SU-DHL-6 (cell line): ENCODE measurements around the gene GOLGB1.

Experiments
- CTCF ChIP-seq: fragments of 200-600 bp; sonication (generic); IDR thresholded peaks from one replicate; pipeline ENCODE4 v1.5.1; 2017; ENCODE audit warnings: antibody characterized with exemption, mild to moderate bottlenecking, low read length, moderate library complexity; ENCODE audit not compliant: insufficient read depth, poor library complexity, severe bottlenecking
- EZH2phosphoT487 ChIP-seq: fragments of 200-600 bp; sonication (generic), shearing (Covaris generic); conservative IDR thresholded peaks from 2 replicates; pipeline ENCODE4 v1.6.1; 2018; ENCODE audit warnings: mild to moderate bottlenecking, antibody characterized with exemption, low read length, moderate library complexity, mixed read lengths

- TF ChIP-seq CTCF: no peak
- TF ChIP-seq EZH2phosphoT487: no peak
These were observed 50.6 kb downstream of the GOLGB1 start for GRCh38 chr3:121698901-121699300.
